K562 (cell line): ENCODE results near the gene ADAM15. TPM values are rescaled to one million over a fixed set of nuclear protein-coding genes. Genes with fewer than 3 reads are reported as not detected.
A peak's percentile ranks its signal among the peaks of the same experiment; 100 is the strongest.

Experiments
- ATAC-seq: fragments of 200-7000 bp; cut with Tn5 transposase; 3 replicates; pipeline ENCODE4 v1.9.1; 2020; ENCODE audit warnings: moderate library complexity
- BruUV-seq: library from RNA; stranded (reverse); fragments of 400-500 nt; replicated peaks from 2 replicates; lab custom pipeline; 2021; lab: Mats Ljungman, UMichigan
- CTCF ChIA-PET: fragments of 300-600 bp; formaldehyde crosslinking; extraction: SDS; loops from one replicate; lab custom pipeline; 2021; ENCODE audit warnings: low intra/inter-chr PET ratio; lab: Yijun Ruan, JAX
- POLR2A ChIA-PET: fragments of 300-600, 350-650 bp; sonication (Branson Sonifier 250); formaldehyde crosslinking; extraction: SDS; loops from one replicate; lab custom pipeline; 2021; ENCODE audit warnings: antibody characterized with exemption, inconsistent platforms; lab: Yijun Ruan, JAX
- DNase-seq, 4 experiments: peaks; one replicate each; pipeline versions ENCODE4 v3.0.0 to v3.0.0-alpha.2; 2011 to 2018; ENCODE audit warnings: low spot score in 3 of 4, mixed read lengths in 3 of 4; ENCODE audit errors: extremely low read depth in 1 of 4
- FAIRE-seq: peaks from 2 replicates; lab custom pipeline; 2011; peaks lifted over from hg19 to GRCh38; lab: Jason Lieb, UNC
- H2AFZ ChIP-seq: 2 replicates; pipeline ENCODE4 v1.6.0; 2011; ENCODE audit warnings: low read depth, low read length, control low read depth, inconsistent platforms
- H3K27ac ChIP-seq: fragments of 200-600 bp; 3 replicates; pipeline ENCODE4 v1.8.0; 2011; ENCODE audit warnings: low read depth, mild to moderate bottlenecking, control low read depth, inconsistent platforms, low read length, moderate library complexity, mixed read lengths; ENCODE audit errors: extremely low read depth
- H3K27me3 ChIP-seq, 2 experiments: fragments of 300-600 bp in 1 of 2; 2 replicates in 1 of 2; 3 replicates in 1 of 2; pipeline versions ENCODE4 v1.6.0 to v1.8.0; 2011; ENCODE audit warnings: inconsistent platforms in 2 of 2, low read length in 2 of 2, mild to moderate bottlenecking in 1 of 2, mixed read lengths in 1 of 2, moderate library complexity in 1 of 2; ENCODE audit not compliant: control insufficient read depth in 2 of 2, insufficient read depth in 2 of 2
- H3K36me3 ChIP-seq: fragments of 300-600 bp; 3 replicates; pipeline ENCODE4 v1.8.0; 2011; ENCODE audit warnings: mild to moderate bottlenecking, low read length, inconsistent platforms; ENCODE audit not compliant: control insufficient read depth, insufficient read depth
- H3K4me1 ChIP-seq, 2 experiments: fragments of 200-600 bp in 1 of 2; replicated peaks in 1 of 2; 2 replicates in 1 of 2; 3 replicates in 1 of 2; pipeline versions ENCODE4 v1.5.1 to v1.8.0; 2011; ENCODE audit warnings: inconsistent platforms in 2 of 2, low read length in 2 of 2, mild to moderate bottlenecking in 1 of 2, mixed read lengths in 1 of 2, moderate library complexity in 1 of 2; ENCODE audit not compliant: control insufficient read depth in 2 of 2, insufficient read depth in 2 of 2
- H3K4me2 ChIP-seq: 2 replicates; pipeline ENCODE4 v1.6.1; 2011; ENCODE audit warnings: low read length, control low read depth, inconsistent platforms, mixed read lengths; ENCODE audit not compliant: insufficient read depth
- H3K4me3 ChIP-seq: fragments of 200-600 bp; sonication (generic), shearing (Covaris generic); 2 replicates; pipeline ENCODE4 v1.5.1; 2016; ENCODE audit warnings: control low read depth, inconsistent platforms
- H3K79me2 ChIP-seq: fragments of 200-600 bp; 3 replicates; pipeline ENCODE4 v1.8.0; 2011; ENCODE audit warnings: low read length, inconsistent platforms; ENCODE audit not compliant: control insufficient read depth, insufficient read depth
- H3K9ac ChIP-seq, 2 experiments: 2 replicates each; pipeline versions ENCODE4 v1.6.0 to v1.6.1; 2011; ENCODE audit warnings: low read depth in 2 of 2, low read length in 2 of 2, control low read depth in 1 of 2, inconsistent platforms in 1 of 2, mild to moderate bottlenecking in 1 of 2, mixed read lengths in 1 of 2; ENCODE audit not compliant: insufficient read depth in 1 of 2
- H3K9me1 ChIP-seq: one replicate; pipeline ENCODE4 v1.6.0; 2011; ENCODE audit warnings: inconsistent platforms, mild to moderate bottlenecking, low read length, moderate library complexity; ENCODE audit not compliant: control insufficient read depth, insufficient read depth
- H3K9me3 ChIP-seq: replicated peaks from 2 replicates; pipeline ENCODE4 v1.5.1; 2011; ENCODE audit warnings: low read depth, low read length, inconsistent platforms; ENCODE audit not compliant: control insufficient read depth, insufficient read depth
- H4K20me1 ChIP-seq: replicated peaks from 2 replicates; pipeline ENCODE4 v1.6.1; 2011; ENCODE audit warnings: low read length, inconsistent platforms, mixed read lengths; ENCODE audit not compliant: control insufficient read depth, insufficient read depth
- ETS1 ChIP-seq: conservative IDR thresholded peaks from 2 replicates; pipeline ENCODE4 v1.6.1; 2011; ENCODE audit warnings: low read depth, mild to moderate bottlenecking, low read length; ENCODE audit not compliant: control insufficient read depth
- POU5F1 ChIP-seq: fragments of 150-350 bp; IDR thresholded peaks from 2 replicates; pipeline ENCODE4 v1.6.1; 2014; ENCODE audit warnings: borderline replicate concordance, low read length, low read depth, mild to moderate bottlenecking; ENCODE audit not compliant: partially characterized antibody
- TSC22D4 ChIP-seq: fragments of 450-650 bp; IDR thresholded peaks from 2 replicates; pipeline ENCODE4 v1.6.1; 2016; ENCODE audit warnings: missing genetic modification characterization, missing biosample characterization, control low read depth
- ZBTB33 ChIP-seq: sonication (generic); formaldehyde crosslinking; IDR thresholded peaks from 2 replicates; pipeline ENCODE4 v1.8.1; 2023; ENCODE audit warnings: mild to moderate bottlenecking, missing genetic modification reagents
- ZBTB34 ChIP-seq: fragments of 250-450 bp; sonication (Bioruptor Pico); IDR thresholded peaks from 2 replicates; pipeline ENCODE4 v1.8.0; 2021; ENCODE audit warnings: mild to moderate bottlenecking, moderate library complexity
- ZBTB7A ChIP-seq: IDR thresholded peaks from 2 replicates; pipeline ENCODE4 v1.6.1; 2011; ENCODE audit warnings: low read depth, mild to moderate bottlenecking, low read length, moderate library complexity, borderline replicate concordance; ENCODE audit not compliant: control insufficient read depth
- ZFP1 ChIP-seq: fragments of 450-650 bp; formaldehyde crosslinking; IDR thresholded peaks from 2 replicates; pipeline ENCODE4 v1.4.0; 2020; ENCODE audit warnings: mild to moderate bottlenecking, mixed read lengths
- ZFP91 ChIP-seq: sonication (generic); formaldehyde crosslinking; IDR thresholded peaks from 2 replicates; pipeline ENCODE4 v1.8.0; 2022; ENCODE audit warnings: mild to moderate bottlenecking, missing genetic modification reagents
- ZNF143 ChIP-seq: sonication (generic); formaldehyde crosslinking; IDR thresholded peaks from 2 replicates; pipeline ENCODE4 v1.9.0; 2022; ENCODE audit warnings: mild to moderate bottlenecking, missing genetic modification reagents
- ZNF57 ChIP-seq: fragments of 450-650 bp; formaldehyde crosslinking; IDR thresholded peaks from 2 replicates; pipeline ENCODE4 v1.4.0; 2020; ENCODE audit warnings: mild to moderate bottlenecking, moderate library complexity
- WGBS: fragments of 100-300 bp; shearing (Covaris generic); methylation state at CpG from one replicate; pipeline ENCODE4 v1.1.6; 2016; ENCODE audit warnings: low coverage, mixed read lengths; ENCODE audit not compliant: insufficient coverage; ENCODE audit errors: missing lambda C conversion rate; 5-methylcytosine and 5-hydroxymethylcytosine counted together
- in situ Hi-C: fragments of 300-500 bp; cut with MboI; formaldehyde crosslinking; loops from 4 replicates; pipeline ENCODE4 v1.15.0; 2018; ENCODE audit warnings: inconsistent platforms, mixed read lengths
- intact Hi-C: fragments of 100-400 bp; cut with micrococcal nuclease; formaldehyde crosslinking; loops from 2 replicates; pipeline ENCODE4 v1.14.2; 2022
- polyA plus RNA-seq, 8 experiments: library from polyadenylated mRNA; depleted of rRNA in 4 of 8; stranded (reverse) in 5 of 8; unstranded in 3 of 8; fragments of >200 nt; fragmentation: Nextera tagmentation in 2 of 8; fragmentation: Illumina TruSeq in 1 of 8; extraction: Ambion mirVana in 2 of 8; extraction: Trizol in 1 of 8; gene quantifications; 2 replicates each; pipeline versions ENCODE4 v1.2.1 to v1.2.3, GENCODE V29; 2011 to 2014; ENCODE audit warnings: inconsistent platforms in 1 of 8, missing spikeins in 1 of 8
- total RNA-seq, 7 experiments: library from RNA; depleted of rRNA in 6 of 7; stranded (reverse); fragments of >200 nt in 6 of 7; fragmentation: Illumina TruSeq in 2 of 7; extraction: Trizol in 2 of 7; gene quantifications; 2 replicates each; pipeline versions ENCODE4 v1.2.1 to v1.2.3, GENCODE V29; 2011 to 2021; ENCODE audit warnings: low replicate concordance in 1 of 7

Gene ADAM15
- total and polyA plus RNA-seq, 9 of the 15 experiments (the other 6 are each of a cell fraction or from before 2014, with no cell fraction given), result 0.69 to 72.3 (median 32.8) TPM

- Histone ChIP-seq H3K4me1 (peaks cover 3 to 9% of the 10 kb centered on the region in 2 experiments; a peak in 2 of 5 replicates), H3K9me1 (no peaks in the 10 kb centered on the region), H3K4me3 (no peak overlapping the region), H3K9me3 (no peaks in the 10 kb centered on the region), H3K27ac (no peak overlapping the region), H3K27me3 (peaks cover 0 to 10% of the 10 kb centered on the region in 2 experiments; a peak in 3 of 5 replicates), H3K4me2 (no peak overlapping the region), H3K36me3 (no peaks in the 10 kb centered on the region), H2AFZ (no peak overlapping the region), H3K79me2 (no peaks in the 10 kb centered on the region), H4K20me1 (no peaks in the 10 kb centered on the region), H3K9ac (peak overlapping the region in 1 of 2 experiments; percentile 64; a peak in 2 of 4 replicates)
- intact Hi-C loops, result no loop called here
- POLR2A ChIA-PET, result interaction anchor here (0.6 kb wide), 1 partner anchor 688 kb away, joined by 3 read pairs; no protein-coding TSS in a partner anchor
- TF ChIP-seq ZNF57, result no peak
- TF ChIP-seq ZFP91 (CRISPR knock-in tag), result no peak
- no peak for TF ChIP-seq ETS1
- no peak for TF ChIP-seq ZNF143
- TF ChIP-seq ZBTB34 (CRISPR knock-in tag), result no peak
- TF ChIP-seq POU5F1, result no peak
- no peak for TF ChIP-seq TSC22D4 (tag)
- TF ChIP-seq ZFP1, result no peak
- TF ChIP-seq ZBTB7A, result no peak
- no peak for TF ChIP-seq ZBTB33 (CRISPR knock-in tag)
- 33% methylated on average over 4 of the region's 4 CpGs for WGBS
- ATAC-seq (no peak), DNase-seq (no peak), FAIRE-seq (no peak)
- CTCF ChIA-PET, result no interaction called here
- in situ Hi-C loops, result no loop called here
- BruUV-seq, result no TSS peak
Observed at GRCh38 chr1:155039308-155039669, 11.8 kb upstream of the ADAM15 start.
